ENCODE data around the gene DPY19L3.

GRCh38 chr19:32387701-32388392 is 17.7 kb upstream of the DPY19L3 start:
- TF ChIP-seq, protein P1, sequence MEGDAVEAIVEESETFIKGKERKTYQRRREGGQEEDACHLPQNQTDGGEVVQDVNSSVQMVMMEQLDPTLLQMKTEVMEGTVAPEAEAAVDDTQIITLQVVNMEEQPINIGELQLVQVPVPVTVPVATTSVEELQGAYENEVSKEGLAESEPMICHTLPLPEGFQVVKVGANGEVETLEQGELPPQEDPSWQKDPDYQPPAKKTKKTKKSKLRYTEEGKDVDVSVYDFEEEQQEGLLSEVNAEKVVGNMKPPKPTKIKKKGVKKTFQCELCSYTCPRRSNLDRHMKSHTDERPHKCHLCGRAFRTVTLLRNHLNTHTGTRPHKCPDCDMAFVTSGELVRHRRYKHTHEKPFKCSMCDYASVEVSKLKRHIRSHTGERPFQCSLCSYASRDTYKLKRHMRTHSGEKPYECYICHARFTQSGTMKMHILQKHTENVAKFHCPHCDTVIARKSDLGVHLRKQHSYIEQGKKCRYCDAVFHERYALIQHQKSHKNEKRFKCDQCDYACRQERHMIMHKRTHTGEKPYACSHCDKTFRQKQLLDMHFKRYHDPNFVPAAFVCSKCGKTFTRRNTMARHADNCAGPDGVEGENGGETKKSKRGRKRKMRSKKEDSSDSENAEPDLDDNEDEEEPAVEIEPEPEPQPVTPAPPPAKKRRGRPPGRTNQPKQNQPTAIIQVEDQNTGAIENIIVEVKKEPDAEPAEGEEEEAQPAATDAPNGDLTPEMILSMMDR (IDR thresholded peaks at IDR 0.05) = no peak
- no peak for TF ChIP-seq POLR2A (IDR thresholded peaks at IDR 0.05)

All from testis (tissue), 2 donors.